ENCODE data around the gene ANKRD52.

ANKRD52 gene

GRCh38 chr12:56252649-56253048, 5.5 kb downstream of the ANKRD52 start:
- TF ChIP-seq CTCF (IDR thresholded peaks at IDR 0.05; ENCODE audit: borderline replicate concordance, insufficient read depth, low read depth, low read length) = no peak
- no peak overlapping the region for H3K4me3 ChIP-seq (ENCODE audit: low read depth, low read length)

GRCh38 chr12:56248711-56249110, 9.5 kb downstream of the ANKRD52 start:
- TF ChIP-seq CTCF (IDR thresholded peaks at IDR 0.05; ENCODE audit: borderline replicate concordance, insufficient read depth, low read depth, low read length) = no peak
- no peak overlapping the region for H3K4me3 ChIP-seq (ENCODE audit: low read depth, low read length)

GRCh38 chr12:56247923-56248322, 10.3 kb downstream of the ANKRD52 start:
- H3K4me3 ChIP-seq (ENCODE audit: low read depth, low read length) = no peak overlapping the region
- no peak for TF ChIP-seq CTCF (IDR thresholded peaks at IDR 0.05; ENCODE audit: borderline replicate concordance, insufficient read depth, low read depth, low read length)

GRCh38 chr12:56244494-56244893, 13.7 kb downstream of the ANKRD52 start:
- TF ChIP-seq CTCF (IDR thresholded peaks at IDR 0.05; ENCODE audit: borderline replicate concordance, insufficient read depth, low read depth, low read length) = no peak
- no peak overlapping the region for H3K4me3 ChIP-seq (ENCODE audit: low read depth, low read length)

GRCh38 chr12:56243731-56244181, 14.4 kb downstream of the ANKRD52 start:
- no peak overlapping the region for H3K4me3 ChIP-seq (ENCODE audit: low read depth, low read length)
- TF ChIP-seq CTCF (IDR thresholded peaks at IDR 0.05; ENCODE audit: borderline replicate concordance, insufficient read depth, low read depth, low read length) = no peak

GRCh38 chr12:56242986-56243385, 15.2 kb downstream of the ANKRD52 start:
- no peak overlapping the region for H3K4me3 ChIP-seq (ENCODE audit: low read depth, low read length)
- no peak for TF ChIP-seq CTCF (IDR thresholded peaks at IDR 0.05; ENCODE audit: borderline replicate concordance, insufficient read depth, low read depth, low read length)

- no peak overlapping the region for H3K4me3 ChIP-seq (ENCODE audit: low read depth, low read length)
- no peak for TF ChIP-seq CTCF (IDR thresholded peaks at IDR 0.05; ENCODE audit: borderline replicate concordance, insufficient read depth, low read depth, low read length)
These were observed 16.5 kb downstream of the ANKRD52 start for GRCh38 chr12:56241424-56242303.

All from GM12875 (cell line).